HG03095 (cell line): ENCODE results near the gene PSMD2.
"Not testable (repeated sequence)": the region's sequence is repeated elsewhere in the genome, so short reads cannot be mapped to it uniquely, and the experiment has no call there.

Source experiments
- ATAC-seq: cut with Tn5 transposase; IDR thresholded peaks from one replicate; pipeline ENCODE4 v1.9.1; 2021; ENCODE audit warnings: moderate library complexity; ENCODE audit not compliant: unreplicated experiment

PSMD2 gene

GRCh38 chr3:184337981-184338380 lies 38.9 kb downstream of the PSMD2 start:
- ATAC-seq = no peak

- ATAC-seq = no peak
These were observed 39.5 kb downstream of the PSMD2 start for GRCh38 chr3:184338511-184338945.

GRCh38 chr3:184339001-184339400 lies 40.0 kb downstream of the PSMD2 start:
- ATAC-seq = no peak

- not testable (repeated sequence) for ATAC-seq
These were observed 40.6 kb downstream of the PSMD2 start for GRCh38 chr3:184339451-184340135.

- no peak for ATAC-seq
These were observed 42.9 kb downstream of the PSMD2 start for GRCh38 chr3:184341925-184342324.

GRCh38 chr3:184343200-184343876 lies 44.3 kb downstream of the PSMD2 start:
- no peak for ATAC-seq

GRCh38 chr3:184344579-184345316 lies 45.7 kb downstream of the PSMD2 start:
- no peak for ATAC-seq

- no peak for ATAC-seq
These were observed 46.5 kb downstream of the PSMD2 start for GRCh38 chr3:184345317-184346144.

- ATAC-seq = no peak
These were observed 47.6 kb downstream of the PSMD2 start for GRCh38 chr3:184346480-184347190.

- ATAC-seq = no peak
These were observed 48.4 kb downstream of the PSMD2 start for GRCh38 chr3:184347321-184348056.

- no peak for ATAC-seq
These were observed 49.0 kb downstream of the PSMD2 start for GRCh38 chr3:184348057-184348382.

GRCh38 chr3:184349563-184350470 lies 50.8 kb downstream of the PSMD2 start:
- ATAC-seq = no peak

- no peak for ATAC-seq
These were observed 51.6 kb downstream of the PSMD2 start for GRCh38 chr3:184350618-184351017.

- no peak for ATAC-seq
These were observed 52.6 kb downstream of the PSMD2 start for GRCh38 chr3:184351511-184352148.

GRCh38 chr3:184352149-184352785 lies 53.2 kb downstream of the PSMD2 start:
- no peak for ATAC-seq

GRCh38 chr3:184352897-184353545 lies 54.0 kb downstream of the PSMD2 start:
- ATAC-seq = no peak

GRCh38 chr3:184353546-184353941 lies 54.5 kb downstream of the PSMD2 start:
- no peak for ATAC-seq
